IMR-90 (cell line): Measurements from ENCODE around the gene CYP2B6. TPM values are rescaled to one million over a fixed set of nuclear protein-coding genes. Genes with fewer than 3 reads are reported as not detected.

Source experiments
- ATAC-seq: fragments of 200-7000 bp; cut with Tn5 transposase; 2 replicates; pipeline ENCODE4 v1.9.1; 2020; ENCODE audit warnings: low read depth, mild to moderate bottlenecking, moderate library complexity
- BruUV-seq: library from RNA; stranded (reverse); fragments of 400-500 nt; replicated peaks from 2 replicates; lab custom pipeline; 2021; lab: Mats Ljungman, UMichigan
- CTCF ChIA-PET: fragments of 300-600 bp; formaldehyde crosslinking; extraction: SDS; loops from one replicate; lab custom pipeline; 2021; ENCODE audit warnings: antibody characterized with exemption; lab: Yijun Ruan, JAX
- POLR2A ChIA-PET: fragments of 300-600 bp; sonication (Branson Sonifier 250); formaldehyde crosslinking; loops from one replicate; lab custom pipeline; 2022; ENCODE audit warnings: antibody characterized with exemption; ENCODE audit not compliant: unreplicated experiment; lab: Charles Lee
- DNase-seq: peaks from one replicate; pipeline ENCODE4 v3.0.0; 2013
- H2AFZ ChIP-seq: replicated peaks from 2 replicates; pipeline ENCODE3; 2013; ENCODE audit warnings: low read length, mild to moderate bottlenecking; ENCODE audit not compliant: poor library complexity
- H2AK5ac ChIP-seq: 2 replicates; pipeline ENCODE4 v1.6.1; 2013; ENCODE audit warnings: low read depth, low read length, inconsistent platforms
- H2AK9ac ChIP-seq: replicated peaks from 2 replicates; pipeline ENCODE3; 2013; ENCODE audit warnings: mild to moderate bottlenecking, low read depth, low read length, moderate library complexity; ENCODE audit not compliant: poor library complexity
- H2BK120ac ChIP-seq: 2 replicates; pipeline ENCODE4 v1.6.1; 2013; ENCODE audit warnings: low read depth, low read length, inconsistent platforms
- H2BK15ac ChIP-seq: 3 replicates; pipeline ENCODE4 v1.6.1; 2013; ENCODE audit warnings: low read depth, low read length, inconsistent platforms
- H2BK20ac ChIP-seq: 2 replicates; pipeline ENCODE4 v1.6.1; 2013; ENCODE audit warnings: low read depth, mild to moderate bottlenecking, inconsistent platforms, low read length, moderate library complexity
- H2BK5ac ChIP-seq: 2 replicates; pipeline ENCODE4 v1.6.1; 2013; ENCODE audit warnings: mild to moderate bottlenecking, low read depth, low read length, inconsistent platforms; ENCODE audit not compliant: poor library complexity, severe bottlenecking
- H3K14ac ChIP-seq: replicated peaks from 2 replicates; pipeline ENCODE4 v1.6.1; 2013; ENCODE audit warnings: low read depth, low read length, inconsistent platforms
- H3K18ac ChIP-seq: 2 replicates; pipeline ENCODE4 v1.6.1; 2013; ENCODE audit warnings: low read depth, low read length, control low read depth
- H3K23ac ChIP-seq: 2 replicates; pipeline ENCODE4 v1.6.1; 2013; ENCODE audit warnings: low read depth, low read length, inconsistent platforms
- H3K27ac ChIP-seq: 2 replicates; pipeline ENCODE4 v1.5.1; 2013; ENCODE audit warnings: mild to moderate bottlenecking, control low read depth, low read length; ENCODE audit not compliant: insufficient read depth
- H3K27me3 ChIP-seq: 2 replicates; pipeline ENCODE4 v1.6.1; 2013; ENCODE audit warnings: low read length; ENCODE audit not compliant: control insufficient read depth, insufficient read depth
- H3K36me3 ChIP-seq: 2 replicates; pipeline ENCODE4 v1.6.1; 2013; ENCODE audit warnings: low read length, mixed read lengths; ENCODE audit not compliant: control insufficient read depth, insufficient read depth
- H3K4ac ChIP-seq: 2 replicates; pipeline ENCODE4 v1.6.1; 2013; ENCODE audit warnings: low read depth, low read length, inconsistent platforms
- H3K4me1 ChIP-seq: 2 replicates; pipeline ENCODE4 v1.6.1; 2013; ENCODE audit warnings: low read length, mixed read lengths; ENCODE audit not compliant: control insufficient read depth, insufficient read depth
- H3K4me2 ChIP-seq: 2 replicates; pipeline ENCODE4 v1.6.1; 2013; ENCODE audit warnings: low read depth, mild to moderate bottlenecking, control low read depth, low read length, moderate library complexity
- H3K4me3 ChIP-seq: 2 replicates; pipeline ENCODE4 v1.5.1; 2013; ENCODE audit warnings: low read depth, mild to moderate bottlenecking, control low read depth, low read length, moderate library complexity; ENCODE audit not compliant: insufficient read depth
- H3K56ac ChIP-seq: 2 replicates; pipeline ENCODE4 v1.6.1; 2013; ENCODE audit warnings: low read length, inconsistent platforms; ENCODE audit not compliant: insufficient read depth; ENCODE audit errors: extremely low read depth
- H3K79me1 ChIP-seq, 2 experiments: 2 replicates each; pipeline ENCODE4 v1.6.1; 2013; ENCODE audit warnings: low read length in 2 of 2, inconsistent platforms in 1 of 2, low read depth in 1 of 2
- H3K9ac ChIP-seq: 2 replicates; pipeline ENCODE4 v1.6.1; 2013; ENCODE audit warnings: low read depth, low read length, control low read depth
- H3K9me1 ChIP-seq: 2 replicates; pipeline ENCODE4 v1.6.1; 2013; ENCODE audit warnings: low read length, inconsistent platforms; ENCODE audit not compliant: insufficient read depth
- H3K9me3 ChIP-seq: 2 replicates; pipeline ENCODE4 v1.6.1; 2013; ENCODE audit warnings: low read length; ENCODE audit not compliant: control insufficient read depth, insufficient read depth
- H4K20me1 ChIP-seq: 2 replicates; pipeline ENCODE4 v1.6.1; 2013; ENCODE audit warnings: low read length, inconsistent platforms; ENCODE audit not compliant: insufficient read depth
- H4K5ac ChIP-seq: 2 replicates; pipeline ENCODE4 v1.6.1; 2013; ENCODE audit warnings: mild to moderate bottlenecking, low read depth, low read length, control low read depth
- H4K8ac ChIP-seq, 2 experiments: 2 replicates each; pipeline ENCODE4 v1.6.1; 2013; ENCODE audit warnings: low read depth in 2 of 2, low read length in 2 of 2, control low read depth in 1 of 2, inconsistent platforms in 1 of 2
- H4K91ac ChIP-seq: 2 replicates; pipeline ENCODE4 v1.6.1; 2013; ENCODE audit warnings: low read depth, low read length, inconsistent platforms; ENCODE audit not compliant: insufficient read depth
- CHD1 ChIP-seq: IDR thresholded peaks from 2 replicates; pipeline ENCODE4 v1.6.1; 2012; ENCODE audit warnings: low read depth, low read length, improper control_type of control experiment
- FOS ChIP-seq: fragments of 150-350 bp; IDR thresholded peaks from 2 replicates; pipeline ENCODE4 v1.6.1; 2016; ENCODE audit warnings: low read depth, low read length
- MAZ ChIP-seq: IDR thresholded peaks from 2 replicates; pipeline ENCODE4 v1.6.1; 2012; ENCODE audit warnings: low read depth, mild to moderate bottlenecking, low read length, improper control_type of control experiment, moderate library complexity, borderline replicate concordance
- MXI1 ChIP-seq: IDR thresholded peaks from 2 replicates; pipeline ENCODE4 v1.6.1; 2012; ENCODE audit warnings: low read depth, mild to moderate bottlenecking, low read length, moderate library complexity, borderline replicate concordance
- NFE2L2 ChIP-seq: fragments of 150-350 bp; IDR thresholded peaks from 2 replicates; pipeline ENCODE4 v1.6.1; 2016; ENCODE audit warnings: low read depth, mild to moderate bottlenecking, low read length
- POLR2A ChIP-seq: IDR thresholded peaks from 2 replicates; pipeline ENCODE4 v1.6.1; 2012; ENCODE audit warnings: mild to moderate bottlenecking, low read depth, low read length
- RAD21 ChIP-seq: IDR thresholded peaks from 2 replicates; pipeline ENCODE4 v1.6.1; 2012; ENCODE audit warnings: low read length, improper control_type of control experiment
- RFX5 ChIP-seq: IDR thresholded peaks from 2 replicates; pipeline ENCODE4 v1.8.0; 2012; ENCODE audit warnings: low read depth, mild to moderate bottlenecking, low read length, moderate library complexity
- SMC3 ChIP-seq: fragments of 150-350 bp; IDR thresholded peaks from 2 replicates; pipeline ENCODE4 v1.6.1; 2016; ENCODE audit warnings: low read depth, mild to moderate bottlenecking, antibody characterized with exemption, low read length, moderate library complexity
- USF2 ChIP-seq: fragments of 150-350 bp; IDR thresholded peaks from 2 replicates; pipeline ENCODE4 v1.6.1; 2017; ENCODE audit warnings: mild to moderate bottlenecking, antibody characterized with exemption, low read length, low read depth
- WGBS, 2 experiments: methylation state at CpG; one replicate each; pipeline versions ENCODE4 v1.1.5 to v1.1.7; 2013; ENCODE audit warnings: missing lambda C conversion rate in 2 of 2; ENCODE audit not compliant: insufficient read length in 1 of 2; ENCODE audit errors: extremely low coverage in 2 of 2; 5-methylcytosine and 5-hydroxymethylcytosine counted together
- dilution Hi-C: fragments of 300-500 bp; cut with HindIII; formaldehyde crosslinking; loops from one replicate; pipeline ENCODE4 v1.14.3; 2018; ENCODE audit warnings: low sequenced_read_pairs; ENCODE audit not compliant: unreplicated experiment
- in situ Hi-C: fragments of 300-500 bp; cut with MboI; formaldehyde crosslinking; loops from 3 replicates; pipeline ENCODE4 v1.14.3; 2019; ENCODE audit warnings: low sequenced_read_pairs, inconsistent platforms, mixed read lengths
- intact Hi-C: fragments of 100-400 bp; cut with micrococcal nuclease; formaldehyde crosslinking; loops from 2 replicates; pipeline ENCODE4 v1.10.0; 2022
- polyA plus RNA-seq, 3 experiments: library from polyadenylated mRNA; depleted of rRNA; stranded (reverse); fragments of >200 nt; gene quantifications; 2 replicates each; pipeline ENCODE4 v1.2.3, GENCODE V29; 2012; ENCODE audit warnings: low replicate concordance in 1 of 3
- total RNA-seq: library from RNA; depleted of rRNA; stranded (reverse); fragments of >200 nt; gene quantifications from 2 replicates; pipeline ENCODE4 v1.2.3, GENCODE V29; 2012
- TF ChIP-seq, protein P1 (sequence below): conservative IDR thresholded peaks from 2 replicates; pipeline ENCODE4 v1.5.1; 2012; ENCODE audit warnings: mild to moderate bottlenecking, low read depth, low read length, improper control_type of control experiment

CYP2B6 gene
- total and polyA plus RNA-seq, 2 of the 4 experiments (the other 2 are of a cell fraction): not detected

DNA sequence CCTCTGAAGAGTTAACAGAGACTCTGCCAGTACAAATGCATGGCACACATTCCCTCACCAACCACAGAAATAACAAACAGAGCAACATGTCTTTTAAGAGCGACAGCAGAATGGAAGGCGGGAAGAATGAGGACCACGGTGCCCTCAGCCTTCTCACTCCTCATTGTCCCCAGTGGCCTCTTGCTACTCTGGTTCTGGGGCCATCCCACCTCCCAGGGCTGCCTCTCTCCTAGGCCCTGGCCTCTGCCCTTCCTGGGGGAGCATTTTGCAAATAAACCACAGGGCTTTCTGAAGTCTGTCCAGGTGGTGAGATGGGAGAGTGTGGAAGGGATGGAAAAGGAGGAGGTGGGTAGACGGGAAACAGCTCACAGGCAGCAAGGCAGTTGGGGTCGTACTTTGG lies 28.3 kb downstream of the CYP2B6 start:
- Histone ChIP-seq H4K20me1 (no peaks in the 10 kb centered on the region), H2BK15ac (no peak overlapping the region), H4K5ac (no peak overlapping the region), H3K4me3 (no peak overlapping the region), H3K9me1 (no peaks in the 10 kb centered on the region), H3K9me3 (no peaks in the 10 kb centered on the region), H3K4me2 (no peak overlapping the region), H3K79me1 (no peaks in the 10 kb centered on the region), H3K27me3 (no peaks in the 10 kb centered on the region; the same call in 1 of the 2 replicates), H2AFZ (no peak overlapping the region), H3K18ac (no peak overlapping the region), H4K91ac (no peak overlapping the region), H3K56ac (no peak overlapping the region), H2BK120ac (no peak overlapping the region), H2BK20ac (no peak overlapping the region), H3K23ac (no peak overlapping the region), H3K4ac (no peak overlapping the region), H3K27ac (no peak overlapping the region), H2BK5ac (no peak overlapping the region), H2AK5ac (no peak overlapping the region), H3K4me1 (no peaks in the 10 kb centered on the region), H2AK9ac (no peak overlapping the region), H3K36me3 (no peaks in the 10 kb centered on the region), H3K9ac (no peak overlapping the region), H4K8ac (no peak overlapping the region), H3K14ac (no peak overlapping the region)
- dilution Hi-C loops: no loop called here
- CTCF ChIA-PET: no interaction called here
- no peak for ATAC-seq
- DNase-seq: no peak
- intact Hi-C loops: no loop called here
- in situ Hi-C loops: no loop called here
- TF ChIP-seq SMC3 (no peak), MAZ (no peak), CHD1 (no peak), FOS (no peak), POLR2A (no peak), RAD21 (no peak), RFX5 (no peak), MXI1 (no peak), NFE2L2 (no peak), USF2 (no peak)
- TF ChIP-seq, protein P1, sequence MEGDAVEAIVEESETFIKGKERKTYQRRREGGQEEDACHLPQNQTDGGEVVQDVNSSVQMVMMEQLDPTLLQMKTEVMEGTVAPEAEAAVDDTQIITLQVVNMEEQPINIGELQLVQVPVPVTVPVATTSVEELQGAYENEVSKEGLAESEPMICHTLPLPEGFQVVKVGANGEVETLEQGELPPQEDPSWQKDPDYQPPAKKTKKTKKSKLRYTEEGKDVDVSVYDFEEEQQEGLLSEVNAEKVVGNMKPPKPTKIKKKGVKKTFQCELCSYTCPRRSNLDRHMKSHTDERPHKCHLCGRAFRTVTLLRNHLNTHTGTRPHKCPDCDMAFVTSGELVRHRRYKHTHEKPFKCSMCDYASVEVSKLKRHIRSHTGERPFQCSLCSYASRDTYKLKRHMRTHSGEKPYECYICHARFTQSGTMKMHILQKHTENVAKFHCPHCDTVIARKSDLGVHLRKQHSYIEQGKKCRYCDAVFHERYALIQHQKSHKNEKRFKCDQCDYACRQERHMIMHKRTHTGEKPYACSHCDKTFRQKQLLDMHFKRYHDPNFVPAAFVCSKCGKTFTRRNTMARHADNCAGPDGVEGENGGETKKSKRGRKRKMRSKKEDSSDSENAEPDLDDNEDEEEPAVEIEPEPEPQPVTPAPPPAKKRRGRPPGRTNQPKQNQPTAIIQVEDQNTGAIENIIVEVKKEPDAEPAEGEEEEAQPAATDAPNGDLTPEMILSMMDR: no peak
- no CpG with 5 or more reads among the region's 5 CpGs for WGBS, 2 experiments
- POLR2A ChIA-PET: no interaction called here
- BruUV-seq: no TSS peak
